ENCODE measurements around the gene LYST.
A peak's percentile ranks its signal among the peaks of the same experiment; 100 is the strongest.
"Not testable (repeated sequence)": the region's sequence is repeated elsewhere in the genome, so short reads cannot be mapped to it uniquely, and the experiment has no call there.

Gene LYST

GRCh38 chr1:235906436-235906835 lies 39.7 kb upstream of the LYST start:
- TF ChIP-seq POLR2A (IDR thresholded peaks at IDR 0.05; ENCODE audit: low read depth, low read length) (no peak), POLR2AphosphoS5 (IDR thresholded peaks at IDR 0.05; ENCODE audit: low read depth, low read length) (no peak), TAF1 (IDR thresholded peaks at IDR 0.05; ENCODE audit: borderline replicate concordance, low read depth, low read length) (no peak)
- no peak for FAIRE-seq
- DNase-seq (ENCODE audit: insufficient read length), result no peak

GRCh38 chr1:235903809-235904208 lies 37.1 kb upstream of the LYST start:
- not testable (repeated sequence) for FAIRE-seq; DNase-seq (ENCODE audit: insufficient read length)

- DNase-seq (ENCODE audit: insufficient read length) (no peak), FAIRE-seq (no peak)
- TF ChIP-seq POLR2AphosphoS5 (IDR thresholded peaks at IDR 0.05; ENCODE audit: low read depth, low read length) (no peak), POLR2A (IDR thresholded peaks at IDR 0.05; ENCODE audit: low read depth, low read length) (no peak), TAF1 (IDR thresholded peaks at IDR 0.05; ENCODE audit: borderline replicate concordance, low read depth, low read length) (no peak)
Observed at GRCh38 chr1:235902677-235903542, 36.2 kb upstream of the LYST start.

GRCh38 chr1:235901461-235901860 lies 34.8 kb upstream of the LYST start:
- DNase-seq (ENCODE audit: insufficient read length) (no peak), FAIRE-seq (no peak)
- TF ChIP-seq POLR2A (IDR thresholded peaks at IDR 0.05; ENCODE audit: low read depth, low read length) (no peak), TAF1 (IDR thresholded peaks at IDR 0.05; ENCODE audit: borderline replicate concordance, low read depth, low read length) (no peak), POLR2AphosphoS5 (IDR thresholded peaks at IDR 0.05; ENCODE audit: low read depth, low read length) (no peak)

DNA sequence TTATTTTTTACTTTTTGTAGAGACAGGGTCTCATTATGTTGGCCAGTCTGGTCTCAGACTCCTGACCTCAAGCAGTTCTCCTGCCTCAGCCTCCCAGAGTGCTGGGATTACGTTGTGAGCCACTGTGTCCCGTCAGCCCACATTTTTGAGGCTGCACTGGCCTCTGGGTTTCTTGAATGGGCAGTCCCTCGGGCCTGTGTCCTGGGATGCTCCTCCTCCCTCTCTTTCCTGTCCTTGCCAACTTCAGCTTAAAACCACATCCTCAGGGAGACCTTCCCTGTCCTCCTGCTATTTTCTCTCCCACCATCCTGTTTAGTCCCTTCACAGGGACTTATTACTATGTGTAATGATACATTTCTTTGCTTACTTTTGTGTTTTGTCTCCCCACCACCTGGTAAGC lies 31.4 kb upstream of the LYST start:
- DNase-seq (ENCODE audit: insufficient read length) (no peak), FAIRE-seq (no peak)
- no peak for TF ChIP-seq POLR2AphosphoS5 (IDR thresholded peaks at IDR 0.05; ENCODE audit: low read depth, low read length)
- no peak for TF ChIP-seq TAF1 (IDR thresholded peaks at IDR 0.05; ENCODE audit: borderline replicate concordance, low read depth, low read length)
- no peak for TF ChIP-seq POLR2A (IDR thresholded peaks at IDR 0.05; ENCODE audit: low read depth, low read length)

DNA sequence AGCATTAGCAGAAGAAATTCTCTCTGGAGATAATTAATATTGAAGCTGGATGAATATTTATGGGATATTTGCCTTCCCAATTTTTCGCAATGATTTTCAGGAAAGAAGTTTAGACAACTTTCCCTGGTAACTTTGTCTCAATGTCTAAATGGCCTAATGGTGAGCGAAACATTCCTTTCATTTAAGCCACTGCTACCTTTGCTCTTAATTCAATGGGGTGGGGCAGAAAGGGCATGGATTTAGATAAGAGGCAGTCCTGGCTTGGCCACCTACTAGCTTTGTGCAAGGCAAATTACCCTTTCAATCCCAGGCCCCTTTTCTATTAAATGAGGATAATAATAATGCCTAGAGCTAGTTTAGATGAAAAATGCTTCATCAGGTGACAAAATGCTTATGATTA lies 27.1 kb upstream of the LYST start:
- no peak for FAIRE-seq
- TF ChIP-seq POLR2AphosphoS5 (IDR thresholded peaks at IDR 0.05; ENCODE audit: low read depth, low read length) (no peak), TAF1 (IDR thresholded peaks at IDR 0.05; ENCODE audit: borderline replicate concordance, low read depth, low read length) (no peak), POLR2A (IDR thresholded peaks at IDR 0.05; ENCODE audit: low read depth, low read length) (no peak)
- no peak for DNase-seq (ENCODE audit: insufficient read length)

DNA sequence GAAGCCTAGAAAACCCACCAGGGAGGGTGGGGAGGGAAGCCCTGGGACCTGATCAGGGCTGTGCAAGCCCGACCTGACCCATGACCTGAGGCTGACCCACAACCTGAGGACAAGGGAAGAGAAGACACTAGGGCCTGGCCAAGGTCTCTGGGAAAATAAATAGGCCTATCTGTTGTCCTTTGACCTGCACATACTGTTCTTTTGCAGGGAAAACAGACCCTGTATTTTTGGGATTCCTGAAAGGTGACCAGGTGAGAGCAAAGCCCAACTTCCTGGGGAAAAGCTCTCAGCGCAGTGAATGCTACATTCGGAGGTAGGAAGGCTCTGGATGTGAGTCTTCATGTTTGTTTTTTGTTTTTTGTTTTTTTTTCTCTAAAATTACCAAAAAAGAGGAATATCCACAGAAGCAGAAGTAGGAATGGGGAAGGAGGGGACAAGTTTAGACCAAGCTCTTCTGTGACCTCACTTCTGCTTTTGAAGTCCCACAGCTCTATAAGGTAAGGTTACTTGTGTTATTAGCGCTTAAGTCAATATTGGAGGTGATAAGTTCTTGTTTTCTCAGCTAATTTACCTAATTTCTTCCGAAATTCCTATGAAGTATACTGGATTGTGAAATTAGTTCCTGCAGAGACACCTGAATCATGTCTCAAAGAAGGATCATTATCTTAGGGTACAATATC lies 26.2 kb upstream of the LYST start:
- no peak for TF ChIP-seq TAF1 (IDR thresholded peaks at IDR 0.05; ENCODE audit: borderline replicate concordance, low read depth, low read length)
- no peak for TF ChIP-seq POLR2AphosphoS5 (IDR thresholded peaks at IDR 0.05; ENCODE audit: low read depth, low read length)
- TF ChIP-seq POLR2A (IDR thresholded peaks at IDR 0.05; ENCODE audit: low read depth, low read length), result no peak
- FAIRE-seq, result no peak
- DNase-seq (ENCODE audit: insufficient read length), result no peak

DNA sequence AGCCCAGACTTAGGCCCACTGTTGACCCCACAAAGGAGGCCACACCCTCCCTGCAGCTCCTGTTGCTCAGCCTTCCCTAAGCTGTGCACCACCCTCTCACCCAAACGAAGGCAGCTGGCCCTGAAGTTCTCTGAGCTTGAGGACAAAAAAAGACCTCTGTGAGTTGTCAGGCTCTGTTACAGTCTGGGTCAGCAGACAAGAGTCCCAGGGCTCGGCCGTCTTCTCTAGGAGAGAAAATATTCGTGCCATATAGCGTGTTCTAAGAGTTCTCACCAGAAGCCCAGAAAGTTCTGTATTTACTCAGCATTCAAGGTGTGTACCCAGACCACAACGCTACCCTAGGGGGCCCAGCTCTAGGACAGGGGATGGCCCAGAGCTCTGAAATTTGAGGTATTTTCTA lies 25.5 kb upstream of the LYST start:
- DNase-seq (ENCODE audit: insufficient read length) (no peak), FAIRE-seq (no peak)
- TF ChIP-seq POLR2AphosphoS5 (IDR thresholded peaks at IDR 0.05; ENCODE audit: low read depth, low read length) (no peak), TAF1 (IDR thresholded peaks at IDR 0.05; ENCODE audit: borderline replicate concordance, low read depth, low read length) (no peak), POLR2A (IDR thresholded peaks at IDR 0.05; ENCODE audit: low read depth, low read length) (no peak)

- no peak for DNase-seq (ENCODE audit: insufficient read length)
- TF ChIP-seq POLR2A (IDR thresholded peaks at IDR 0.05; ENCODE audit: low read depth, low read length), result peak; percentile 32; the same call in 1 of the 2 replicates
- no peak for TF ChIP-seq TAF1 (IDR thresholded peaks at IDR 0.05; ENCODE audit: borderline replicate concordance, low read depth, low read length)
- 0 out of 2 replicates have a peak, but pooled peaks have one; percentile 27 for TF ChIP-seq POLR2AphosphoS5 (IDR thresholded peaks at IDR 0.05; ENCODE audit: low read depth, low read length)
- peak; percentile 94 for FAIRE-seq
Observed at GRCh38 chr1:235888119-235888643, 21.5 kb upstream of the LYST start.

DNA sequence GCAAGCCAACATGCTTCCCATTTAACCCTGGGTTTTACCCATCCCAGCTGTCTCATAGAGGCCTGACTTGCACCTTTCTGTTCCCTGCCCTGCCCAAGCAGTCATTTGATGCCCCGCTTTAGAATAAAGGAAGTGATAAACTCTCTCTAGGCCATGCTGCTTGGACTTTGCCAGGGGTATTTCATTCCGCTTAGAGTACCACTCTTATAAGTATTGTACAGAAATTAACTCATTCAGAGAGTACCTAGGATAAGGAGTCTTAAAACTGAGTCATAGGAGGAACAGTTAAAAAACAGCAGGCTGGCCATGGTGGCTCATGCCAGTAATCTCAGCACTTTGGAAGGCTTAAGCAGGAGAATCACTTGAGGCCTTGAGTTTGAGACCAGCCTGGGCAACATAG lies 21.0 kb upstream of the LYST start:
- no peak for DNase-seq (ENCODE audit: insufficient read length)
- TF ChIP-seq POLR2A (IDR thresholded peaks at IDR 0.05; ENCODE audit: low read depth, low read length) (no peak), POLR2AphosphoS5 (IDR thresholded peaks at IDR 0.05; ENCODE audit: low read depth, low read length) (no peak), TAF1 (IDR thresholded peaks at IDR 0.05; ENCODE audit: borderline replicate concordance, low read depth, low read length) (no peak)
- no peak for FAIRE-seq

DNA sequence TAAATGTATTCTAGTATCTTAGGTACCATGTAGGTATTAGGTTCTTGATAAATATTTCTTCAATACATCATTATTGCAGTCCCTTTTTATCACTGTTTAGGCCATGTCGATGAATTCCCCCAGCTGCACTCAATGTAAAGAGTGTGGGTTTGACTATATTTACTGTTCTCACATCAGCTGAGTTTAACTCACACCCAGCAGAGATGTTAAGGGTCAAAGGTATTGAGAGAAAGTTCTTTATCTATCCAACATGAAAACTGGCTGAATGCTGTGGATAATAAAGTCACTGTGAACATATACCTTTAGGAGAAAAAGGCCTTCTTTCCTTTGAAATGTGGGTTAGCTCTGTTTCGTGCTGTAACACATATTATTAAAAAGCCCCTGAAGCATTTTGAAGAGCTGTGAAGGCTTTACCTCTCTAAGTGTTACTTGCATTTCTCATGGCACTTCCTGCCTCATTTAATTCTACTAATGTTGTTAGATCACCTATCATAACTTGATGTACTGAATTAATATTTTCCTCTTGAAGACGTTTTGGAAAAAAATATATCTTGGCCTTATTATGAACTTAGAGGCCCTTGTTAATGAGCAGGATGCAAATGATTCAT lies 19.1 kb upstream of the LYST start:
- no peak for FAIRE-seq
- TF ChIP-seq POLR2AphosphoS5 (IDR thresholded peaks at IDR 0.05; ENCODE audit: low read depth, low read length) (no peak), POLR2A (IDR thresholded peaks at IDR 0.05; ENCODE audit: low read depth, low read length) (no peak), TAF1 (IDR thresholded peaks at IDR 0.05; ENCODE audit: borderline replicate concordance, low read depth, low read length) (no peak)
- no peak for DNase-seq (ENCODE audit: insufficient read length)
